Hematopoietic multipotent progenitor cell treated with erythropoietin and hydrocortisone succinate and interleukin-3 and kit ligand, for 8 days (in vitro differentiated cells): ENCODE measurements around the gene CACNA2D1.

ENCODE experiments used
- DNase-seq: peaks from one replicate; pipeline ENCODE4 v3.0.0-alpha.2; 2015

The CACNA2D1 gene

GRCh38 chr7:82331234-82331633, 112.3 kb downstream of the CACNA2D1 start:
- DNase-seq, result no peak

- no peak for DNase-seq
Measured at GRCh38 chr7:82330706-82331215, 112.8 kb downstream of the CACNA2D1 start.

DNA sequence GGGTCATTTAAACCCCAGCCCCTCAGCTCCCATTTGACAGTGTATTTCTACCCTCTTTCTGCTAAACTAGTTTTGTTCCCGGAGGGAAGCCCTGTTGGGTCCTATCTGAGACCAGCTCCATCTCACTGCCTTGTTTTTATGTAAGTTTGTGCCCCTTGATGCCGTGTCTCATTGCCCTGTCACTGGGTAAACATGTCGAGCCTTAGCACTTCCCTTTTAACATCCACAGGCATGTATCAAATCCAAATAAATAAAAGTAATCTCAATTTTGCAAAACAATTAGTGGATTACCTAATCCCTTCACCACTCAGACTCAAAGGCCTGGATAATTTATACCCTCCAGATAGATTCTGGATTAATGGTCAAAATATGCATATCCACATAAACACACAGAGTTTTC, 115.7 kb downstream of the CACNA2D1 start:
- no peak for DNase-seq

DNA sequence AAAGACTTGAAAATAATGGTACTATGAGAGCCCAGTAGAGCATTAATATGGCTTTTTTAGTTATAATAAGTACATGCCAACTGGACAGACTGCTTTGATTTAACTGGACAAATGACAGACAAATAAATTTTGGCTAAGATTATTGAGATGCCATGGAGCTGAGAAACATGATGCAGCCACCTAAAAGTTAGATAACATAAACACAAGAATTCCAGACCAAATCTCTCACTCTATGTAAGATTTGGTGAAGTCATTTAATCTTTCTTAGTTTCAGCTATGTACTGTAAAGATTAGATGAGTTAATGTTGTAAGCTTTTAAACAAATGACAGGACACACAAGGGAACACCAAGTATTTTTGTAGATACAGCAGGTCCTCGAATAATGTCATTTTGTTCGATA, 118.2 kb downstream of the CACNA2D1 start:
- DNase-seq, result no peak

DNA sequence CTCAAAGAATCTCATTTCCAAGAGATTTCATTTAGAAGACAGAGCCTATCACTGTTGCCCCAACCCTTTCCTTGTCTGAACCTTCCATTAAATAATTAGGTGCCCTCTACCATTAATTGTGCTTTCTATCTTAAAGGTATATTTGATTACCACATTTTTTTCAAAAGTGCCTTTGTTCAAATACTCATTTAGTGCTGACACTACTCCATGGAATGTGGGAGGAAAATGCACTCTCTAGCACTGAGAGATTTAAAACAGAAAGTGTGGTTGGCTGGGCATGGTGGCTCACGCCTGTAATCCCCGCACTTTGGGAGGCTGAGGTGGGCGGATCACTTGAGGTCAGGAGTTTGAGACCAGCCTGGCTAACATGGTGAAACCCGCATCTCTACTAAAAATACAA, 119.8 kb downstream of the CACNA2D1 start:
- DNase-seq, result no peak

DNA sequence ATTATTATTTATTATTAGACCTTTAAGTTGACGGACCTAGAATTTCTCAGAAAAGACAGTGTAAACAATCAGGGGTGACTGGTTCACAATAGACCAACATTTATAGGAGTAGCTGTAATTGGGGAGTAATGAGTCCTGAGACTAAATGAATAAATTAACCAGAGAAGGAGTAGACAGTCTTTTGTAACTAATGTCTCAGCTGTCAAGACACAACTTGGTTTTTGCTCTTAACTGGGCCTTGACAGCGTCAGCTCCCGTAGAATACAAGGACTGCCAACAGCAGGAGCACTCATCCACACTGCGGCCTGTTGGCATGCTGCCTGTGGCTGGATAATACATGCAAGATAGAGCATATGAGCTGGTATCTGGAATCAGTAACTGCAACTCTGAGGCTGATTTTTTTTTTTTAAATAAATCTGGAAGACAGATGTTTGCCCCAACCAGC, 123.9 kb downstream of the CACNA2D1 start:
- no peak for DNase-seq

DNA sequence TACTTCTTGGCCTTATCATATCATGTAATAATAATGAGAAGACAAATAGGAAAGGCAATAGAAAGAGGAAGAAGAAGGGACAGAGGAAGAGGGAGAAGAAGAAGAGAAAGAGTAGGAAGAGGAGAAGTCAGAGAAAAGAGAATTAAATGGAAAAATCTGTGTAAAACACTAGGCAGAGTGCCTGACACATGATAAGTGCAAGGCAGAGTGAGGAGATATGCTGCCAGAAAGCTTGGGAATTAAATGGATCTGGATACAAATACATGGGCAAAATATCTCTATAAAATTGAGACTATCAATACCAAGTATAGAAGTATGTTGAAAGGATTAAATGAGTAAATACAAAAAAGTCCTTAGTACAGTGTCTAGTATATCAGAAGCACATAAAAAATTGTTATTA, 124.8 kb downstream of the CACNA2D1 start:
- no peak for DNase-seq

GRCh38 chr7:82317760-82318159, 125.8 kb downstream of the CACNA2D1 start:
- DNase-seq, result no peak

GRCh38 chr7:82317257-82317721, 126.3 kb downstream of the CACNA2D1 start:
- DNase-seq, result no peak

DNA sequence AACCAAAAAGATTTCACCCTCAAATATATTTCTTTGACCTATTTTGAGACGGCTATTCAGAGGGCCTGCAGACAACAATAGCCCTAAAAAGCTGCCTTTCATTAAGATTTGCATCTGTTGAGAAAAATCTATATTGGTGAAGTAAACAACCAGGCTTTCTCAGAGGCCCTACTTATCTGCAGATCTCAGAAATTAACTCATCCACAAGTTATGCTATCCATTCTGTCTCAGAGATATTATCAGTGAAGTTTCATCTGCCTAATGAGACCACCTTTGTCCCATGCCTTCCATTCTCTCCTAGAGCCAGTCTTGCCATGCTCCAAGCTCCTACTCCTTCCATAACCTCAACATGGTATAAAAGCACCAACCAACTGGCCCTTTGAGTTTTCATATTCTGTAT, 130.3 kb downstream of the CACNA2D1 start:
- DNase-seq, result no peak

- no peak for DNase-seq
Measured at GRCh38 chr7:82312646-82313045, 130.9 kb downstream of the CACNA2D1 start.

GRCh38 chr7:82305347-82306005, 138.1 kb downstream of the CACNA2D1 start:
- DNase-seq, result no peak

- DNase-seq, result no peak
Measured at GRCh38 chr7:82294865-82295264, 148.7 kb downstream of the CACNA2D1 start.

GRCh38 chr7:82294382-82294784, 149.2 kb downstream of the CACNA2D1 start:
- DNase-seq, result no peak

DNA sequence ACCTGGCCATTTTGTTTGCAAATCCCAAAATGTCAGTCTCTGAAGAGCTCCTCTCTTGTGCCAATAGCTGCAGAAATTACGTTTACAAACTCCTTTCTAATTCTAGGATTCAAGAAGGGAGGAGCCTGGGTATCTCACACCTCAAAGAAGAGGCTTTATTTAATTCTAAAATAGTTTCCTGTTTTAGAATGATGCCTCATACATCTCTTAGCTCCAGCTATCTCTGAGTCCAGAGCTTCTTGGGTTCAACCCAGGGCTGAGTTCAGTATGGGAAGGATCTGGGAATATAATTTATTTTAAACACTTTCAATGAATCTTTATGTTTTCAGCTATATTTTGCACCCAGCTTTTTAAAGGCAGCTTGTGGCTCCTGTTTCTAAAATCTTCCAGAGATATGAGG, 150.1 kb downstream of the CACNA2D1 start:
- DNase-seq, result no peak

DNA sequence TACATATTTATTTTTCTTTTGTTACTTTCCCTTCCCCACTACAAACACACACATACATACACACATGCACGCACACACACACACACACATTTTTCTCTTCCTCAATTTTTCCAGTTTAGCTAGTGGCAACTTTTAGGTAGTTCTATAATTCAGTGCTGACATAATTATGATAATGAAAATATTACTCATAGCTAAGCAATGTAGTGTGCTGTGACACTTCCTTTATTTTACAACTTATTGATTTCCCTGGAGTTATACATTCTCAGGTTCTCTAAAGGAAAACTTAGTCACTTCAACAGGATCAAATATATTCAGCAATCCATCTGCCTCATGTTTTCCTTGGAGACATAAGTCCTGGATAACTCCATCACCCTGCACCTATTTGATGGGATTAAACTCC, 151.6 kb downstream of the CACNA2D1 start:
- DNase-seq, result no peak

GRCh38 chr7:82289889-82290288, 153.7 kb downstream of the CACNA2D1 start:
- DNase-seq, result no peak

DNA sequence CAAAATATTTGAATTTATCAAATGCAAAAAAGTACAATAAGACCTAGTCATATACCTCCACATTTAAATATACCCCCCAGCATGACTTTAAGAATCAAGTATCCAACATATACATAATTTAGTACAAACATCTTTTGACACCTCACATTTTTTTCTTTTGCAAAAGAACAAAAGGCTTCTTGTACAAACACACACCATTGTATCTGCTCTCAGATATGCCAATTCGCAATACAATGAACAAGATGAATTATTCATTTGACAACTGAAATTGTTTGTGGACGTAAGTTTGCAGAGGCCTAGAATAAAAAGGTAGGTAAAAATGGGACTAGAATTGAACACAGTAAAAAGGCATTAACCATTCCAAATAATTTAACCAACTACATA, 154.4 kb downstream of the CACNA2D1 start:
- no peak for DNase-seq

- DNase-seq, result no peak
Measured at GRCh38 chr7:82286798-82287140, 156.8 kb downstream of the CACNA2D1 start.

DNA sequence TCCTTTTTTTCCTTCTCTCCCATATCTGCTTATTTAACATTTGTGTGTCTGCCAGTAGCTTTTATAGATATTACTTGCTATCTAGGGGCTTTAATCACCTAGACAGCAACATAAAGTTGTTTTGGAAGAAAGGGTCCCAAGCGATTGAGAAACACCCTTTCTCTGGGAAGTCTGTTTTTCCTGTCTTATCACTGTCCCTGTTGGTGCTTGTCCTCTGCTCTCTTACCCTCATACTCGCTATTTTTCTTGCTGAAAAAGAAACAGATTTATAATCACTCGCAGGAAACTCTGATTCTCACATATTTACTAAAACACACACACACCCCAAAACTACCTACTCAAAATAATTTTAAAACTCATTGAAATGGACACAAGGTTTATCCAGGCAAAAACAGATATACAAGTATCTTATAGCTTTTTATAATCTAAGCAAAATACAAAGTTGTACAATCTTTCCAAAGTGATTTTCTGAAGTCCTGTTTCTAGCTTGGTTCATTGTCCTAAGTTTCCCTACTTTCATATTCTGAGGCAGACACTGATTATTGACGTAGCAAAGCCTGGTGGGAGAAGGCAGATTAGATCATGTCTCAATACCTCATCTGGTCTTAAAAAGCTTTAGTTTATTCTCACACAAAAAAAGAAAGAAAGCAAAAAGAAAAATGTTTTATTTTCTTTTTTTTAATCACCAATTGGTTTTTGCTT, 157.3 kb downstream of the CACNA2D1 start:
- no peak for DNase-seq

- DNase-seq, result no peak
Measured at GRCh38 chr7:82284936-82285519, 158.5 kb downstream of the CACNA2D1 start.

- no peak for DNase-seq
Measured at GRCh38 chr7:82275342-82275741, 168.2 kb downstream of the CACNA2D1 start.

- DNase-seq, result no peak
Measured at GRCh38 chr7:82274681-82275080, 168.9 kb downstream of the CACNA2D1 start.

GRCh38 chr7:82273886-82274285, 169.7 kb downstream of the CACNA2D1 start:
- no peak for DNase-seq
